ENCODE data around the gene DPP10. TPM values are rescaled to one million over a fixed set of nuclear protein-coding genes. Genes with fewer than 3 reads are reported as not detected.

The DPP10 gene
- total RNA-seq, 1 experiment from 2014 or later, result not detected

GRCh38 chr2:115036818-115037217, 594.4 kb downstream of the DPP10 start:
- POLR2A ChIA-PET (ENCODE audit: unreplicated experiment), result no interaction called here
- Histone ChIP-seq H3K79me2 (ENCODE audit: low read length) (no peaks in the 10 kb centered on the region), H3K36me3 (ENCODE audit: low read depth, low read length) (no peaks in the 10 kb centered on the region), H3K27me3 (ENCODE audit: low read length) (no peaks in the 10 kb centered on the region), H3K4me1 (ENCODE audit: insufficient read depth, low read length) (no peaks in the 10 kb centered on the region), H3K27ac (ENCODE audit: low read length) (no peak overlapping the region), H3F3A (ENCODE audit: low read length, unreplicated experiment) (no peaks in the 10 kb centered on the region), H3K4me2 (ENCODE audit: low read length) (no peak overlapping the region), H3K4me3 (ENCODE audit: low read length) (no peak overlapping the region), H3K9me3 (ENCODE audit: low read length) (no peaks in the 10 kb centered on the region), H2AFZ (ENCODE audit: low read length) (no peak overlapping the region), H4K20me1 (ENCODE audit: low read length) (no peaks in the 10 kb centered on the region), H3K9ac (ENCODE audit: low read length) (no peak overlapping the region), H3K9me2 (replicated peaks; ENCODE audit: low read length) (no peaks in the 10 kb centered on the region)
- DNase-seq, result no peak
- BruUV-seq (replicated peaks), result no TSS peak
- ATAC-seq, result no peak
- CTCF ChIA-PET, result no interaction called here
- intact Hi-C loops (cut with micrococcal nuclease), result no loop called here
- no peak for TF ChIP-seq CTCF (conservative IDR thresholded peaks at IDR 0.05; ENCODE audit: low read depth, low read length)
- no peak for TF ChIP-seq EZH2 (IDR thresholded peaks at IDR 0.05; ENCODE audit: low read length, unreplicated experiment)

GRCh38 chr2:115057473-115057872, 615.0 kb downstream of the DPP10 start:
- POLR2A ChIA-PET (ENCODE audit: unreplicated experiment), result no interaction called here
- TF ChIP-seq EZH2phosphoT487 (IDR thresholded peaks at IDR 0.05; ENCODE audit: borderline replicate concordance, low read length) (no peak), EZH2 (IDR thresholded peaks at IDR 0.05; ENCODE audit: low read length, unreplicated experiment) (no peak), CTCF (conservative IDR thresholded peaks at IDR 0.05; ENCODE audit: low read depth, low read length) (no peak)

GRCh38 chr2:115070002-115070401, 627.6 kb downstream of the DPP10 start:
- BruUV-seq (replicated peaks), result no TSS peak
- H4K20me1 ChIP-seq (ENCODE audit: low read length), result no peaks in the 10 kb centered on the region
- ChIA-PET POLR2A (ENCODE audit: unreplicated experiment) (no interaction called here), CTCF (no interaction called here)
- H3K9me2 ChIP-seq (replicated peaks; ENCODE audit: low read length), result no peaks in the 10 kb centered on the region
- no peak overlapping the region for H3K27ac ChIP-seq (ENCODE audit: low read length)
- no peaks in the 10 kb centered on the region for H3K27me3 ChIP-seq (ENCODE audit: low read length)
- no peak for DNase-seq
- no peak overlapping the region for H2AFZ ChIP-seq (ENCODE audit: low read length)
- no peak overlapping the region for H3K4me2 ChIP-seq (ENCODE audit: low read length)
- no peaks in the 10 kb centered on the region for H3K9me3 ChIP-seq (ENCODE audit: low read length)
- intact Hi-C loops (cut with micrococcal nuclease), result no loop called here
- no peak for TF ChIP-seq EZH2phosphoT487 (IDR thresholded peaks at IDR 0.05; ENCODE audit: borderline replicate concordance, low read length)
- TF ChIP-seq EZH2 (IDR thresholded peaks at IDR 0.05; ENCODE audit: low read length, unreplicated experiment), result no peak
- no peak for TF ChIP-seq CTCF (conservative IDR thresholded peaks at IDR 0.05; ENCODE audit: low read depth, low read length)
- no peak for ATAC-seq
- no peak overlapping the region for H3K9ac ChIP-seq (ENCODE audit: low read length)
- no peak overlapping the region for H3K4me3 ChIP-seq (ENCODE audit: low read length)
- H3K36me3 ChIP-seq (ENCODE audit: low read depth, low read length), result no peaks in the 10 kb centered on the region
- no peaks in the 10 kb centered on the region for H3F3A ChIP-seq (ENCODE audit: low read length, unreplicated experiment)
- no peaks in the 10 kb centered on the region for H3K79me2 ChIP-seq (ENCODE audit: low read length)
- no peaks in the 10 kb centered on the region for H3K4me1 ChIP-seq (ENCODE audit: insufficient read depth, low read length)

More at GRCh38 chr2:115057473-115057872, 615.0 kb downstream of the DPP10 start:
- no peaks in the 10 kb centered on the region for H3K9me3 ChIP-seq (ENCODE audit: low read length)
- no TSS peak for BruUV-seq (replicated peaks)
- H2AFZ ChIP-seq (ENCODE audit: low read length), result no peak overlapping the region
- H3K36me3 ChIP-seq (ENCODE audit: low read depth, low read length), result no peaks in the 10 kb centered on the region
- DNase-seq (no peak), ATAC-seq (no peak)
- no peak overlapping the region for H3K9ac ChIP-seq (ENCODE audit: low read length)
- no peaks in the 10 kb centered on the region for H3K4me1 ChIP-seq (ENCODE audit: insufficient read depth, low read length)
- intact Hi-C loops (cut with micrococcal nuclease), result no loop called here
- no peak overlapping the region for H3K4me2 ChIP-seq (ENCODE audit: low read length)
- H3K27ac ChIP-seq (ENCODE audit: low read length), result no peak overlapping the region
- CTCF ChIA-PET, result no interaction called here
- H3K4me3 ChIP-seq (ENCODE audit: low read length), result no peak overlapping the region
- no peaks in the 10 kb centered on the region for H3F3A ChIP-seq (ENCODE audit: low read length, unreplicated experiment)
- H4K20me1 ChIP-seq (ENCODE audit: low read length), result no peaks in the 10 kb centered on the region
- no peaks in the 10 kb centered on the region for H3K79me2 ChIP-seq (ENCODE audit: low read length)
- no peaks in the 10 kb centered on the region for H3K27me3 ChIP-seq (ENCODE audit: low read length)
- H3K9me2 ChIP-seq (replicated peaks; ENCODE audit: low read length), result no peaks in the 10 kb centered on the region

Measured in PC-3 (cell line).